PC-3 (cell line): Measurements from ENCODE around the gene PLEKHA5. TPM values are rescaled to one million over a fixed set of nuclear protein-coding genes. Genes with fewer than 3 reads are reported as not detected.
A peak's percentile ranks its signal among the peaks of the same experiment; 100 is the strongest.

Source experiments
- ATAC-seq: fragments of 200-7000 bp; cut with Tn5 transposase; 2 replicates; pipeline ENCODE4 v1.9.1; 2020; ENCODE audit warnings: mild to moderate bottlenecking, moderate library complexity
- BruUV-seq: library from RNA; stranded (reverse); fragments of 400-500 nt; replicated peaks from 2 replicates; lab custom pipeline; 2021; lab: Mats Ljungman, UMichigan
- CTCF ChIA-PET: fragments of 300-600 bp; sonication (Branson Sonifier 250); formaldehyde crosslinking; loops from one replicate; lab custom pipeline; 2022; ENCODE audit warnings: antibody characterized with exemption; lab: Charles Lee
- POLR2A ChIA-PET: fragments of 300-600 bp; sonication (Branson Sonifier 250); formaldehyde crosslinking; loops from one replicate; lab custom pipeline; 2022; ENCODE audit warnings: antibody characterized with exemption; ENCODE audit not compliant: unreplicated experiment; lab: Charles Lee
- DNase-seq: peaks from one replicate; pipeline ENCODE4 v3.0.0-alpha.2; 2015
- H2AFZ ChIP-seq: fragments of 300-600 bp; sonication (generic); 2 replicates; pipeline ENCODE4 v1.6.0; 2016; ENCODE audit warnings: antibody characterized with exemption, low read length
- H3F3A ChIP-seq: fragments of 300-600 bp; sonication (generic); one replicate; pipeline ENCODE4 v1.6.0; 2017; ENCODE audit warnings: antibody characterized with exemption, low read length, control low read depth, mild to moderate bottlenecking; ENCODE audit not compliant: unreplicated experiment
- H3K27ac ChIP-seq: fragments of 300-600 bp; sonication (generic); 2 replicates; pipeline ENCODE4 v1.5.1; 2016; ENCODE audit warnings: mild to moderate bottlenecking, low read length
- H3K27me3 ChIP-seq: fragments of 300-600 bp; sonication (generic); 2 replicates; pipeline ENCODE4 v1.6.1; 2016; ENCODE audit warnings: low read length, mixed read lengths
- H3K36me3 ChIP-seq: fragments of 300-600 bp; sonication (generic); 2 replicates; pipeline ENCODE4 v1.6.1; 2016; ENCODE audit warnings: low read depth, mixed run types, low read length, mixed read lengths
- H3K4me1 ChIP-seq: fragments of 300-600 bp; sonication (generic); 2 replicates; pipeline ENCODE4 v1.5.1; 2016; ENCODE audit warnings: low read length; ENCODE audit not compliant: insufficient read depth
- H3K4me2 ChIP-seq: fragments of 300-600 bp; sonication (generic); 2 replicates; pipeline ENCODE4 v1.6.0; 2016; ENCODE audit warnings: low read length
- H3K4me3 ChIP-seq: fragments of 300-600 bp; sonication (generic); 2 replicates; pipeline ENCODE4 v1.5.1; 2016; ENCODE audit warnings: mild to moderate bottlenecking, low read length, mixed read lengths
- H3K79me2 ChIP-seq: fragments of 300-600 bp; sonication (generic); 2 replicates; pipeline ENCODE4 v1.6.1; 2017; ENCODE audit warnings: low read length, mixed read lengths
- H3K9ac ChIP-seq: fragments of 300-600 bp; sonication (generic); 2 replicates; pipeline ENCODE4 v1.6.0; 2016; ENCODE audit warnings: mild to moderate bottlenecking, low read length
- H3K9me2 ChIP-seq: fragments of 300-600 bp; sonication (generic); replicated peaks from 2 replicates; pipeline ENCODE4 v1.6.1; 2016; ENCODE audit warnings: mixed run types, low read length, mixed read lengths
- H3K9me3 ChIP-seq: fragments of 300-600 bp; sonication (generic); 2 replicates; pipeline ENCODE4 v1.6.1; 2016; ENCODE audit warnings: low read length, mixed read lengths
- H4K20me1 ChIP-seq: fragments of 300-600 bp; sonication (generic); 2 replicates; pipeline ENCODE4 v1.6.1; 2016; ENCODE audit warnings: low read length, mixed read lengths
- CTCF ChIP-seq: fragments of 300-600 bp; sonication (generic); conservative IDR thresholded peaks from 2 replicates; pipeline ENCODE4 v1.5.1; 2017; ENCODE audit warnings: antibody characterized with exemption, low read depth, mild to moderate bottlenecking, low read length
- EZH2 ChIP-seq: fragments of 300-600 bp; sonication (generic); IDR thresholded peaks from one replicate; pipeline ENCODE4 v1.6.1; 2017; ENCODE audit warnings: antibody characterized with exemption, mild to moderate bottlenecking, low read length; ENCODE audit not compliant: unreplicated experiment
- EZH2phosphoT487 ChIP-seq: fragments of 300-600 bp; sonication (generic); IDR thresholded peaks from 2 replicates; pipeline ENCODE4 v1.6.1; 2018; ENCODE audit warnings: mild to moderate bottlenecking, antibody characterized with exemption, low read length, borderline replicate concordance
- intact Hi-C: fragments of 100-400 bp; cut with micrococcal nuclease; formaldehyde crosslinking; loops from 2 replicates; pipeline ENCODE4 v1.9.0; 2023
- total RNA-seq: library from RNA; depleted of rRNA; stranded (reverse); fragments of >200 nt; gene quantifications from 2 replicates; pipeline ENCODE4 v1.2.3, GENCODE V29; 2014

Gene PLEKHA5
- total RNA-seq, 1 experiment from 2014 or later: 16.7 TPM

GRCh38 chr12:19312637-19313036 is 183.1 kb downstream of the PLEKHA5 start:
- intact Hi-C loops: no loop called here
- Histone ChIP-seq H3K4me1 (no peaks in the 10 kb centered on the region), H3K27ac (no peak overlapping the region), H3K9me3 (no peaks in the 10 kb centered on the region), H3K4me3 (no peak overlapping the region), H3K79me2 (no peaks in the 10 kb centered on the region), H3K4me2 (no peak overlapping the region), H4K20me1 (no peaks in the 10 kb centered on the region), H3K9me2 (no peaks in the 10 kb centered on the region), H2AFZ (no peak overlapping the region), H3K27me3 (no peaks in the 10 kb centered on the region), H3K36me3 (no peaks in the 10 kb centered on the region), H3F3A (no peaks in the 10 kb centered on the region), H3K9ac (no peak overlapping the region)
- no TSS peak for BruUV-seq
- no peak for TF ChIP-seq EZH2
- no peak for TF ChIP-seq CTCF
- no peak for TF ChIP-seq EZH2phosphoT487
- DNase-seq (no peak), ATAC-seq (no peak)
- ChIA-PET CTCF (no interaction called here), POLR2A (no interaction called here)

GRCh38 chr12:19316425-19316824 is 186.9 kb downstream of the PLEKHA5 start:
- H3K4me2 ChIP-seq: no peak overlapping the region
- H3K9me2 ChIP-seq: no peaks in the 10 kb centered on the region
- TF ChIP-seq EZH2phosphoT487: no peak
- no peak for TF ChIP-seq EZH2
- TF ChIP-seq CTCF: no peak
- peak; percentile 9 for DNase-seq
- no peaks in the 10 kb centered on the region for H3K79me2 ChIP-seq
- H3K9me3 ChIP-seq: no peaks in the 10 kb centered on the region
- no TSS peak for BruUV-seq
- peak; percentile 64 for ATAC-seq
- H4K20me1 ChIP-seq: no peaks in the 10 kb centered on the region
- intact Hi-C loops: no loop called here
- no peaks in the 10 kb centered on the region for H3K4me1 ChIP-seq
- H3K27me3 ChIP-seq: no peaks in the 10 kb centered on the region
- ChIA-PET CTCF (no interaction called here), POLR2A (no interaction called here)
- no peak overlapping the region for H3K27ac ChIP-seq
- no peak overlapping the region for H3K9ac ChIP-seq
- no peaks in the 10 kb centered on the region for H3K36me3 ChIP-seq
- no peak overlapping the region for H2AFZ ChIP-seq
- H3F3A ChIP-seq: no peaks in the 10 kb centered on the region
- no peak overlapping the region for H3K4me3 ChIP-seq

DNA sequence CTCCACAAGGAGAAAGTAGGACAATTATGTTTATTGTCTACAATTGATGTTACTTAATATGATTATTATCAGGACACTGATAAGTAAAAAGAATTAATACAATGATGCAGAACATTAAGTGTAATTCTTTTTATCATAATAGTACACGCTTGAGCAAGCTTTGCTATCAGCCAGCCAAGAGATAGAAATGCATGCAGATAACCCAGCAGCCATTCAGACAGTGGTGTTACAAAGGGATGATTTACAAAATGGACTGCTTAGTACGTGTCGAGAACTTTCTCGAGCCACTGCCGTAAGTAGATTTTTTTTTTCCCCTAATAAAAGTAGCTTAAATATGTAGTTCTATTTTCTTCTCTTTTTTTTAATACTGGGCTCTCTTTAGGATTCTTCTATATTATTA is 192.8 kb downstream of the PLEKHA5 start:
- intact Hi-C loops: no loop called here
- ATAC-seq (no peak), DNase-seq (no peak)
- H3K27me3 ChIP-seq: no peaks in the 10 kb centered on the region
- no peaks in the 10 kb centered on the region for H3K4me1 ChIP-seq
- CTCF ChIA-PET: no interaction called here
- no peak overlapping the region for H3K4me2 ChIP-seq
- H3K36me3 ChIP-seq: no peaks in the 10 kb centered on the region
- H3K9me2 ChIP-seq: no peaks in the 10 kb centered on the region
- BruUV-seq: no TSS peak
- POLR2A ChIA-PET: no interaction called here
- no peaks in the 10 kb centered on the region for H3K9me3 ChIP-seq
- TF ChIP-seq EZH2 (no peak), EZH2phosphoT487 (no peak), CTCF (no peak)
- no peak overlapping the region for H3K27ac ChIP-seq
- no peak overlapping the region for H3K9ac ChIP-seq
- H3K79me2 ChIP-seq: no peaks in the 10 kb centered on the region
- H3K4me3 ChIP-seq: no peak overlapping the region
- no peaks in the 10 kb centered on the region for H4K20me1 ChIP-seq
- no peaks in the 10 kb centered on the region for H3F3A ChIP-seq
- no peak overlapping the region for H2AFZ ChIP-seq
